ENCODE results near the gene IL27RA. TPM values are rescaled to one million over a fixed set of nuclear protein-coding genes. Genes with fewer than 3 reads are reported as not detected.

The IL27RA gene
- total RNA-seq, 2 experiments from 2014 or later = 5.2 to 9.0 TPM

DNA sequence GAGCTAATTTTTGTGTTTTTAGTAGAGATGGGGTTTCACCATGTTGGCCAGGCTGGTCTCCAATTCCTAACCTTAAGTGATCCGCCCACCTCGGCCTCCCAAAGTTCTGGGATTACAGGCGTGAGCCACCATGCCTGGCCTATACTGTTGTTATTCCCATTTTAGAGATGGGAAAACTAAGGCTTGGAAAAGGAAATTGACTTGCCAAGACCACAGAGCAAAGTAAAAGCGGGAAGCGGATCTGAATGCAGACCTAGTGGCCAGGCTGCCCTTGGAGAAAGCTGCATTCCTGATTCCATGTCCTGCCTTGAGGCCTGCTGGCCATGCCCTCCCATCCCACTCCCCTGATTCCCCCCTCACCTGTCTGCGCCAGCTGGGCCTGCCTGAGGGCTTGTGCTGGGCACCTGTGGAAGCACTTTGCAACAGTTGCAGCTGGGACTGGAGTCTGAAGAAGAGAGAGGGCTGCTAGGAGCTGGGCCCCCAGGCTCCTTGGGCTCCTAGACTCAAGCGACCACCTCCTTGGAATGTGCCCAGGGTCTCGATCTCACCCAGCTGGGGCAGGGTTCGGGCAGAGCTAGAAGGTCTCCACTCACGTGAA is 24.6 kb downstream of the IL27RA start:
- Histone ChIP-seq H3K36me3 (ENCODE audit: insufficient read depth, low read length) (no peaks in the 10 kb centered on the region), H3K79me2 (ENCODE audit: insufficient read depth, low read depth, low read length) (no peaks in the 10 kb centered on the region), H3K4me3 (ENCODE audit: low read depth, low read length, poor library complexity, severe bottlenecking) (no peak overlapping the region), H3K4me2 (ENCODE audit: low read length) (no peak overlapping the region), H3K9me3 (ENCODE audit: low read length) (no peaks in the 10 kb centered on the region), H4K20me1 (ENCODE audit: insufficient read depth, low read length) (no peaks in the 10 kb centered on the region), H3K9me2 (ENCODE audit: insufficient read depth, low read length) (no peaks in the 10 kb centered on the region), H2AFZ (ENCODE audit: low read length) (no peak overlapping the region), H3K27ac (ENCODE audit: low read depth, low read length, poor library complexity, severe bottlenecking) (no peak overlapping the region), H3K4me1 (ENCODE audit: insufficient read depth, low read length, poor library complexity, severe bottlenecking) (peaks cover 6% of the 10 kb centered on the region)
- CTCF ChIA-PET (ENCODE audit: unreplicated experiment) = interaction anchor here (1.2 kb wide), 1 partner anchor 16 kb away, joined by 3 read pairs; the partner anchor contains the start of gene MISP3
- TF ChIP-seq, protein P1, sequence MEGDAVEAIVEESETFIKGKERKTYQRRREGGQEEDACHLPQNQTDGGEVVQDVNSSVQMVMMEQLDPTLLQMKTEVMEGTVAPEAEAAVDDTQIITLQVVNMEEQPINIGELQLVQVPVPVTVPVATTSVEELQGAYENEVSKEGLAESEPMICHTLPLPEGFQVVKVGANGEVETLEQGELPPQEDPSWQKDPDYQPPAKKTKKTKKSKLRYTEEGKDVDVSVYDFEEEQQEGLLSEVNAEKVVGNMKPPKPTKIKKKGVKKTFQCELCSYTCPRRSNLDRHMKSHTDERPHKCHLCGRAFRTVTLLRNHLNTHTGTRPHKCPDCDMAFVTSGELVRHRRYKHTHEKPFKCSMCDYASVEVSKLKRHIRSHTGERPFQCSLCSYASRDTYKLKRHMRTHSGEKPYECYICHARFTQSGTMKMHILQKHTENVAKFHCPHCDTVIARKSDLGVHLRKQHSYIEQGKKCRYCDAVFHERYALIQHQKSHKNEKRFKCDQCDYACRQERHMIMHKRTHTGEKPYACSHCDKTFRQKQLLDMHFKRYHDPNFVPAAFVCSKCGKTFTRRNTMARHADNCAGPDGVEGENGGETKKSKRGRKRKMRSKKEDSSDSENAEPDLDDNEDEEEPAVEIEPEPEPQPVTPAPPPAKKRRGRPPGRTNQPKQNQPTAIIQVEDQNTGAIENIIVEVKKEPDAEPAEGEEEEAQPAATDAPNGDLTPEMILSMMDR (conservative IDR thresholded peaks at IDR 0.05; ENCODE audit: low read length) = no peak
- no peak for TF ChIP-seq EZH2phosphoT487 (IDR thresholded peaks at IDR 0.05; ENCODE audit: borderline replicate concordance, low read depth, low read length)
- no TSS peak for BruUV-seq (replicated peaks)
- POLR2A ChIA-PET = interaction anchor here (0.5 to 0.6 kb wide), 2 partner anchors 334 to 347 kb away, joined by 5 to 6 read pairs; no protein-coding TSS in a partner anchor
- intact Hi-C loops (cut with micrococcal nuclease; ENCODE audit: unreplicated experiment) = no loop called here
- DNase-seq (ENCODE audit: low spot score) = no peak

DNA sequence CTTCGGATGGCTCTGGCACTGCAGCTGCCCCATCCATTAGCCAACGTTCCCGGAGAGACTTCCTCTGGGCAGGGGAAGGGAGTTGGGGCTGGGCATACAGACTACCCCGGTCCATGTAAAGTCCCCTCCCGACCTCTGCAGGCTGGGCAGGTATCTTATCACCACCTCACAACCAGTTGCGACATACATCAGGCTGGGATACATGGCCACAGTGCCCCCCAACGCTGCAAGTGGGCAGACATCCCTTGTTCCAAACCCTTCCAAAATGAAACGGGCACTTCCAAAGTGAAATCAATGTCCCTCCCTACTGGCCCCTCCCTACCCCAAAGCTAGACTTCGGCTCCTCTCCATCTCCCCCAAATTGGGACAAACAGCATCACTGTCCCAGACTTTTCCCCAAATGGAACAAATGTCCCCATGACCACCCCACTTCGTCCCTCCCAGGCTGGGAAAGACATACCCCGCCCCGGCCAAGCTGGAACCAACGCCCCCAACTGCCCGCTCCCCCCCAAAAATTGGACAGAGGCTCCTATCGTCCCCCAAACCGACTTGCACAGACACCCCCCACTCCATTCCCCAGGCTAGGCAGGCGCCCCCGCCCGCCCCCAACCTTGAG is 25.3 kb downstream of the IL27RA start:
- DNase-seq (ENCODE audit: low spot score) = no peak
- no peak overlapping the region for H3K27ac ChIP-seq (ENCODE audit: low read depth, low read length, poor library complexity, severe bottlenecking)
- POLR2A ChIA-PET = interaction anchor here (0.5 kb wide), 1 partner anchor 349 kb away, joined by 6 read pairs; no protein-coding TSS in a partner anchor
- H4K20me1 ChIP-seq (ENCODE audit: insufficient read depth, low read length) = no peaks in the 10 kb centered on the region
- intact Hi-C loops (cut with micrococcal nuclease; ENCODE audit: unreplicated experiment) = no loop called here
- H3K79me2 ChIP-seq (ENCODE audit: insufficient read depth, low read depth, low read length) = no peaks in the 10 kb centered on the region
- TF ChIP-seq EZH2phosphoT487 (IDR thresholded peaks at IDR 0.05; ENCODE audit: borderline replicate concordance, low read depth, low read length) = no peak
- TF ChIP-seq, protein P1 (conservative IDR thresholded peaks at IDR 0.05; ENCODE audit: low read length) = no peak
- no peaks in the 10 kb centered on the region for H3K36me3 ChIP-seq (ENCODE audit: insufficient read depth, low read length)
- no peaks in the 10 kb centered on the region for H3K9me3 ChIP-seq (ENCODE audit: low read length)
- no peak overlapping the region for H3K4me3 ChIP-seq (ENCODE audit: low read depth, low read length, poor library complexity, severe bottlenecking)
- H2AFZ ChIP-seq (ENCODE audit: low read length) = no peak overlapping the region
- no peak overlapping the region for H3K4me2 ChIP-seq (ENCODE audit: low read length)
- CTCF ChIA-PET (ENCODE audit: unreplicated experiment) = interaction anchor here (1.2 kb wide), 1 partner anchor 15 kb away, joined by 3 read pairs; the partner anchor contains the start of gene MISP3
- H3K9me2 ChIP-seq (ENCODE audit: insufficient read depth, low read length) = no peaks in the 10 kb centered on the region
- H3K4me1 ChIP-seq (ENCODE audit: insufficient read depth, low read length, poor library complexity, severe bottlenecking) = peaks cover 6% of the 10 kb centered on the region
- no TSS peak for BruUV-seq (replicated peaks)

All from OCI-LY7 (cell line).